Testis (tissue), 3 donors: ENCODE results near the gene NOTCH1. TPM values are rescaled to one million over a fixed set of nuclear protein-coding genes. Genes with fewer than 3 reads are reported as not detected.

Experiments used
- DNase-seq: peaks from one replicate; pipeline ENCODE4 v3.0.0-alpha.2; 2019
- H3K27ac ChIP-seq, 2 donors: fragments of 200-600 bp; sonication (generic); one replicate each; pipeline ENCODE4 v1.5.1; 2019
- H3K27me3 ChIP-seq: fragments of 200-600 bp; sonication (generic); one replicate; pipeline ENCODE4 v1.5.1; 2019
- H3K36me3 ChIP-seq: fragments of 200-600 bp; sonication (generic); one replicate; pipeline ENCODE4 v1.5.1; 2017; ENCODE audit warnings: low read depth; ENCODE audit errors: missing control alignments
- H3K4me1 ChIP-seq: fragments of 200-600 bp; sonication (generic); one replicate; pipeline ENCODE4 v1.5.1; 2019
- H3K4me3 ChIP-seq, 2 donors: fragments of 200-600 bp; sonication (generic); one replicate each; pipeline ENCODE4 v1.5.1; 2017 to 2019
- H3K9me3 ChIP-seq: fragments of 200-600 bp; sonication (generic); one replicate; pipeline ENCODE4 v1.5.1; 2017
- CTCF ChIP-seq, 3 experiments: fragments of 450-650 bp in 2 of 3; fragments of 200-600 bp in 1 of 3; sonication (generic) in 1 of 3; IDR thresholded peaks; one replicate each; pipeline ENCODE4 v1.5.1; 2016 to 2019; ENCODE audit warnings: antibody characterized with exemption in 3 of 3, mild to moderate bottlenecking in 2 of 3, moderate library complexity in 1 of 3
- POLR2A ChIP-seq: fragments of 450-650 bp; IDR thresholded peaks from one replicate; pipeline ENCODE4 v1.6.1; 2017; ENCODE audit warnings: antibody characterized with exemption, mild to moderate bottlenecking, moderate library complexity
- WGBS, 2 donors: methylation state at CpG; one replicate each; pipeline ENCODE4 v1.1.5; 2018; 5-methylcytosine and 5-hydroxymethylcytosine counted together
- intact Hi-C: fragments of 100-400 bp; cut with DNase I; formaldehyde crosslinking; loops from one replicate; pipeline ENCODE4 v1.15.1; 2023; ENCODE audit warnings: low total_unique reads
- polyA plus RNA-seq: library from polyadenylated mRNA; stranded (reverse); fragments of 350-450 nt; fragmentation: Illumina TruSeq; extraction: RNeasy Lipid Tissue Mini Kit (QIAGEN cat#74804); gene quantifications from one replicate; pipeline ENCODE4 v1.2.3, GENCODE V29; 2014; ENCODE audit warnings: low read depth, low replicate concordance; ENCODE audit not compliant: insufficient read depth
- total RNA-seq, 2 donors: library from RNA; depleted of rRNA; stranded (reverse); fragments of >200 nt; gene quantifications; one replicate each; pipeline ENCODE4 v1.2.3, GENCODE V29; 2016

The NOTCH1 gene
- total and polyA plus RNA-seq, 3 donors from 2014 or later = 7.2 to 34.1 (median 32.4) TPM

GRCh38 chr9:136525841-136526499, 19.9 kb downstream of the NOTCH1 start:
- Histone ChIP-seq H3K27me3 (no peaks in the 10 kb centered on the region), H3K27ac (no peak overlapping the region), H3K36me3 (no peaks in the 10 kb centered on the region), H3K4me1 (peaks cover 4% of the 10 kb centered on the region), H3K9me3 (no peaks in the 10 kb centered on the region), H3K4me3 (no peak overlapping the region)
- no peak for TF ChIP-seq POLR2A
- TF ChIP-seq CTCF (IDR thresholded peaks at IDR 0.05) = no peak
- intact Hi-C loops = no loop called here
- peak; percentile 59 for DNase-seq
- WGBS, 2 donors = 59 to 67% methylated on average over 3 to 28 of the region's 30 CpGs

GRCh38 chr9:136525207-136525606, 20.6 kb downstream of the NOTCH1 start:
- no peak for DNase-seq
- Histone ChIP-seq H3K9me3 (no peaks in the 10 kb centered on the region), H3K4me1 (peaks cover 4% of the 10 kb centered on the region), H3K27ac (no peak overlapping the region), H3K36me3 (no peaks in the 10 kb centered on the region), H3K4me3 (no peak overlapping the region), H3K27me3 (no peaks in the 10 kb centered on the region)
- TF ChIP-seq POLR2A (no peak), CTCF (IDR thresholded peaks at IDR 0.05) (no peak)
- 95 to 97% methylated on average over 11 to 21 of the region's 21 CpGs for WGBS, 2 donors
- intact Hi-C loops = no loop called here

GRCh38 chr9:136522314-136523237, 23.3 kb downstream of the NOTCH1 start:
- H3K9me3 ChIP-seq = no peaks in the 10 kb centered on the region
- H3K4me3 ChIP-seq = no peak overlapping the region
- no peak for DNase-seq
- no peaks in the 10 kb centered on the region for H3K27me3 ChIP-seq
- H3K36me3 ChIP-seq = no peaks in the 10 kb centered on the region
- intact Hi-C loops = no loop called here
- no peak for TF ChIP-seq POLR2A
- TF ChIP-seq CTCF (IDR thresholded peaks at IDR 0.05) = no peak
- no peaks in the 10 kb centered on the region for H3K4me1 ChIP-seq
- WGBS, 2 donors = 84 to 91% methylated on average over 30 to 57 of the region's 59 CpGs
- no peak overlapping the region for H3K27ac ChIP-seq

- DNase-seq = no peak
- WGBS, 2 donors = 66 to 82% methylated on average over 6 to 10 of the region's 10 CpGs
- no peak overlapping the region for H3K27ac ChIP-seq
Observed at GRCh38 chr9:136521537-136521936, 24.3 kb downstream of the NOTCH1 start.

More at GRCh38 chr9:136521537-136521936, 24.3 kb downstream of the NOTCH1 start:
- TF ChIP-seq CTCF (IDR thresholded peaks at IDR 0.05) (no peak), POLR2A (no peak)
- Histone ChIP-seq H3K9me3 (no peaks in the 10 kb centered on the region), H3K4me3 (no peak overlapping the region), H3K4me1 (no peaks in the 10 kb centered on the region), H3K36me3 (no peaks in the 10 kb centered on the region), H3K27me3 (no peaks in the 10 kb centered on the region)
- intact Hi-C loops = no loop called here
